ENCODE results near the gene ZMYM2. TPM values are rescaled to one million over a fixed set of nuclear protein-coding genes. Genes with fewer than 3 reads are reported as not detected.
A peak's percentile ranks its signal among the peaks of the same experiment; 100 is the strongest.

ZMYM2 gene
- 50.4 and 59.9 TPM in 2 replicates for total RNA-seq (2014; rRNA removed; shearing (Covaris generic))
- total RNA-seq (2022): 64.7 and 80.7 TPM in 2 replicates
- Bru-seq, nascent RNA: percentile 90 among the genes with signal in this experiment
- BruChase-seq, experiment 1, labeled RNA remaining after a 6-hour chase: percentile 85 among the genes with signal in this experiment
- percentile 88 among the genes with signal in this experiment for BruChase-seq, experiment 2, labeled RNA remaining after a 2-hour chase
- long read RNA-seq, full-length matches to known transcripts: 2 of 42 reads
- long read RNA-seq, partial matches to known transcripts: 13 of 42 reads
- long read RNA-seq, other reads (novel, unspliced or antisense): 27 of 42 reads

- DNase-seq (ENCODE audit: low spot score): peak; percentile 96
- peaks cover 7% of the 10 kb centered on the region; the same call in 1 of the 2 replicates for H4K20me1 ChIP-seq (ENCODE audit: insufficient read depth, low read length)
- peak within 1 kb of the TSS; percentile 84 for H2AFZ ChIP-seq (ENCODE audit: low read length)
- H3K9me2 ChIP-seq (ENCODE audit: insufficient read depth, low read length): no peaks in the 10 kb centered on the region
- peak within 1 kb of the TSS; percentile 99 for H3K4me2 ChIP-seq (ENCODE audit: low read length)
- H3K27ac ChIP-seq (ENCODE audit: low read depth, low read length, poor library complexity, severe bottlenecking): peak within 1 kb of the TSS; percentile 83
- POLR2A ChIA-PET: no interaction called here
- H3K36me3 ChIP-seq (ENCODE audit: insufficient read depth, low read length): peaks cover 27% of the 10 kb centered on the region
- BruUV-seq (replicated peaks): no TSS peak
- CTCF ChIA-PET (ENCODE audit: unreplicated experiment): no interaction called here
- H3K9me3 ChIP-seq (ENCODE audit: low read length): no peaks in the 10 kb centered on the region
- intact Hi-C loops (cut with micrococcal nuclease; ENCODE audit: unreplicated experiment): loop anchor here (1.0 to 10.0 kb wide), 5 partner anchors 31 to 1709 kb away; partner anchors contain the start of genes MPHOSPH8 and ZMYM5
- H3K79me2 ChIP-seq (ENCODE audit: insufficient read depth, low read depth, low read length): peaks cover 37% of the 10 kb centered on the region
- H3K4me1 ChIP-seq (ENCODE audit: insufficient read depth, low read length, poor library complexity, severe bottlenecking): peaks cover 28% of the 10 kb centered on the region
- no peak for TF ChIP-seq CTCF (conservative IDR thresholded peaks at IDR 0.05; ENCODE audit: low read length)
- no peak for TF ChIP-seq EZH2phosphoT487 (IDR thresholded peaks at IDR 0.05; ENCODE audit: borderline replicate concordance, low read depth, low read length)
- peak within 1 kb of the TSS; percentile 96 for H3K4me3 ChIP-seq (ENCODE audit: low read depth, low read length, poor library complexity, severe bottlenecking)
Measured at GRCh38 chr13:19958155-19959111, at the start of gene ZMYM2. TSS of gene ZMYM2 (plus strand) at chr13:19958727. CDS start at chr13:19993073, 34,346 bp downstream.

- intact Hi-C loops (cut with micrococcal nuclease; ENCODE audit: unreplicated experiment): no loop called here
- CTCF ChIA-PET (ENCODE audit: unreplicated experiment): no interaction called here
- Histone ChIP-seq H2AFZ (ENCODE audit: low read length) (no peak overlapping the region), H3K9me2 (ENCODE audit: insufficient read depth, low read length) (no peaks in the 10 kb centered on the region), H3K4me2 (ENCODE audit: low read length) (no peak overlapping the region), H3K9me3 (ENCODE audit: low read length) (no peaks in the 10 kb centered on the region), H3K79me2 (ENCODE audit: insufficient read depth, low read depth, low read length) (no peaks in the 10 kb centered on the region), H3K27ac (ENCODE audit: low read depth, low read length, poor library complexity, severe bottlenecking) (no peak overlapping the region), H3K4me3 (ENCODE audit: low read depth, low read length, poor library complexity, severe bottlenecking) (no peak overlapping the region), H4K20me1 (ENCODE audit: insufficient read depth, low read length) (no peaks in the 10 kb centered on the region), H3K36me3 (ENCODE audit: insufficient read depth, low read length) (no peaks in the 10 kb centered on the region), H3K4me1 (ENCODE audit: insufficient read depth, low read length, poor library complexity, severe bottlenecking) (no peaks in the 10 kb centered on the region)
- POLR2A ChIA-PET: interaction anchor here (0.6 kb wide), 1 partner anchor 17 kb away, joined by 3 read pairs; no protein-coding TSS in a partner anchor
- TF ChIP-seq EZH2phosphoT487 (IDR thresholded peaks at IDR 0.05; ENCODE audit: borderline replicate concordance, low read depth, low read length): no peak
- no peak for DNase-seq (ENCODE audit: low spot score)
- no TSS peak for BruUV-seq (replicated peaks)
Measured at GRCh38 chr13:19910336-19911072, 48.0 kb upstream of the ZMYM2 start.
